ENCODE results near the gene NFIB. TPM values are rescaled to one million over a fixed set of nuclear protein-coding genes. Genes with fewer than 3 reads are reported as not detected.

NFIB gene
- total RNA-seq, 4 donors from 2014 or later, result 85.3 to 173 (median 115) TPM

- no peak for DNase-seq
- Histone ChIP-seq H3K9me3 (no peaks in the 10 kb centered on the region), H3K27me3 (no peaks in the 10 kb centered on the region), H3K4me3 (no peak overlapping the region), H3K4me1 (no peaks in the 10 kb centered on the region), H3K27ac (no peak overlapping the region), H3K36me3 (no peaks in the 10 kb centered on the region)
- intact Hi-C loops (cut with DNase I; ENCODE audit: low total_unique reads), result no loop called here
- TF ChIP-seq CTCF (IDR thresholded peaks at IDR 0.05) (no peak), POLR2A (IDR thresholded peaks at IDR 0.05) (no peak)
Measured at GRCh38 chr9:14214065-14214684, 99.8 kb downstream of the NFIB start.

- intact Hi-C loops (cut with DNase I; ENCODE audit: low total_unique reads), result no loop called here
- no peak for DNase-seq
- Histone ChIP-seq H3K27ac (no peak overlapping the region), H3K27me3 (no peaks in the 10 kb centered on the region), H3K4me3 (no peak overlapping the region), H3K36me3 (no peaks in the 10 kb centered on the region), H3K4me1 (peaks cover 0 to 4% of the 10 kb centered on the region in 2 donors), H3K9me3 (no peaks in the 10 kb centered on the region)
- no peak for TF ChIP-seq CTCF (IDR thresholded peaks at IDR 0.05)
- TF ChIP-seq POLR2A (IDR thresholded peaks at IDR 0.05), result no peak
Measured at GRCh38 chr9:14213504-14213903, 100.4 kb downstream of the NFIB start.

- H3K4me1 ChIP-seq, result peaks cover 0 to 4% of the 10 kb centered on the region in 2 donors
- intact Hi-C loops (cut with DNase I; ENCODE audit: low total_unique reads), result no loop called here
Measured at GRCh38 chr9:14212697-14213420, 101.1 kb downstream of the NFIB start.

GRCh38 chr9:14212077-14212476, 101.9 kb downstream of the NFIB start:
- no peak overlapping the region for H3K27ac ChIP-seq
- TF ChIP-seq POLR2A (IDR thresholded peaks at IDR 0.05), result no peak
- no peak for TF ChIP-seq CTCF (IDR thresholded peaks at IDR 0.05)
- no peaks in the 10 kb centered on the region for H3K9me3 ChIP-seq
- peaks cover 0 to 4% of the 10 kb centered on the region in 2 donors for H3K4me1 ChIP-seq
- H3K36me3 ChIP-seq, result no peaks in the 10 kb centered on the region
- no peak for DNase-seq
- no peak overlapping the region for H3K4me3 ChIP-seq
- intact Hi-C loops (cut with DNase I; ENCODE audit: low total_unique reads), result no loop called here
- H3K27me3 ChIP-seq, result no peaks in the 10 kb centered on the region

More at GRCh38 chr9:14212697-14213420, 101.1 kb downstream of the NFIB start:
- no peaks in the 10 kb centered on the region for H3K36me3 ChIP-seq
- no peak overlapping the region for H3K4me3 ChIP-seq
- H3K9me3 ChIP-seq, result no peaks in the 10 kb centered on the region
- DNase-seq, result no peak
- TF ChIP-seq CTCF (IDR thresholded peaks at IDR 0.05) (no peak), POLR2A (IDR thresholded peaks at IDR 0.05) (no peak)
- H3K27ac ChIP-seq, result no peak overlapping the region
- H3K27me3 ChIP-seq, result no peaks in the 10 kb centered on the region

- TF ChIP-seq POLR2A (IDR thresholded peaks at IDR 0.05) (no peak), CTCF (IDR thresholded peaks at IDR 0.05) (no peak)
- DNase-seq, result no peak
- intact Hi-C loops (cut with DNase I; ENCODE audit: low total_unique reads), result no loop called here
- no peaks in the 10 kb centered on the region for H3K9me3 ChIP-seq
- peaks cover 0 to 4% of the 10 kb centered on the region in 2 donors for H3K4me1 ChIP-seq
- H3K36me3 ChIP-seq, result no peaks in the 10 kb centered on the region
- no peaks in the 10 kb centered on the region for H3K27me3 ChIP-seq
- no peak overlapping the region for H3K27ac ChIP-seq
- H3K4me3 ChIP-seq, result no peak overlapping the region
Measured at GRCh38 chr9:14211564-14211963, 102.4 kb downstream of the NFIB start.

Measured in uterus (tissue), 4 donors.